Right lobe of liver (tissue), 6 donors: Measurements from ENCODE around the gene FRMD4A. TPM values are rescaled to one million over a fixed set of nuclear protein-coding genes. Genes with fewer than 3 reads are reported as not detected.

ENCODE experiments used
- ATAC-seq, 4 donors: fragments of 200-7000 bp; cut with Tn5 transposase; one replicate each; pipeline ENCODE4 v1.9.1; 2020; ENCODE audit warnings: mild to moderate bottlenecking in 4 of 4, moderate library complexity in 4 of 4
- DNase-seq, 3 donors: peaks; one replicate each; pipeline ENCODE4 v3.0.0-alpha.2; 2020
- H3K27ac ChIP-seq, 3 donors: fragments of 200-600 bp; one replicate each; pipeline ENCODE4 v1.8.0; 2022
- H3K27me3 ChIP-seq, 2 donors: fragments of 200-600 bp; one replicate each; pipeline ENCODE4 v1.8.0; 2022
- H3K36me3 ChIP-seq, 4 donors: fragments of 200-600 bp; sonication (generic) in 1 of 4; one replicate each; pipeline versions ENCODE4 v1.5.1 to v1.8.0; 2017 to 2022; ENCODE audit warnings: control low read depth in 1 of 4
- H3K4me1 ChIP-seq, 4 donors: fragments of 200-600 bp; sonication (generic) in 1 of 4; one replicate each; pipeline versions ENCODE4 v1.5.1 to v1.8.0; 2017 to 2022; ENCODE audit warnings: control low read depth in 1 of 4
- H3K4me3 ChIP-seq, 3 donors: fragments of 200-600 bp; one replicate each; pipeline ENCODE4 v1.8.0; 2022
- H3K9me3 ChIP-seq, 4 donors: fragments of 200-600 bp; sonication (generic) in 1 of 4; one replicate each; pipeline versions ENCODE4 v1.5.1 to v1.8.0; 2017 to 2022; ENCODE audit warnings: control low read depth in 1 of 4
- POLR2A ChIP-seq: fragments of 450-650 bp; IDR thresholded peaks from one replicate; pipeline ENCODE4 v1.6.1; 2017; ENCODE audit warnings: antibody characterized with exemption, mild to moderate bottlenecking
- WGBS: methylation state at CpG from one replicate; pipeline ENCODE4 v1.1.6; 2018; ENCODE audit warnings: low coverage, low lambda C conversion rate; ENCODE audit not compliant: insufficient coverage; ENCODE audit errors: missing lambda C conversion rate; 5-methylcytosine and 5-hydroxymethylcytosine counted together
- intact Hi-C, 2 donors: fragments of 100-400 bp; cut with DNase I; formaldehyde crosslinking; loops; one replicate each; pipeline versions ENCODE4 v1.11.2 to v1.14.1; 2022
- total RNA-seq, 6 experiments: library from RNA; depleted of rRNA in 2 of 6; stranded (reverse); fragments of >200 nt in 2 of 6; fragmentation: NEBNext Ultra II Directional in 3 of 6; extraction: Animal tissue kit (Norgen Biotek cat#: 25700) in 3 of 6; gene quantifications; one replicate each; pipeline versions ENCODE4 v1.1.0 to v1.2.4, GENCODE V29; 2016 to 2023
- TF ChIP-seq, protein P1 (sequence below), 4 donors: fragments of 200-600 bp in 3 of 4; fragments of 450-650 bp in 1 of 4; IDR thresholded peaks; one replicate each; pipeline versions ENCODE4 v1.5.1 to v1.8.0; 2016 to 2022; ENCODE audit warnings: antibody characterized with exemption in 4 of 4, mild to moderate bottlenecking in 2 of 4
- donor health status: DM: no; HTN: yes; CAD: no.
- donor health status: DM: no; HTN: no; CAD: no.
- donor health status: DM: no; HTN: no; CAD: no.
- donor health status: DM: no; HTN: yes; CAD: no.
- donor health status: DM: no; HTN: yes; CAD: no.

The FRMD4A gene
- total RNA-seq, 6 experiments from 2014 or later: 8.4 to 22.8 (median 13.3) TPM

DNA sequence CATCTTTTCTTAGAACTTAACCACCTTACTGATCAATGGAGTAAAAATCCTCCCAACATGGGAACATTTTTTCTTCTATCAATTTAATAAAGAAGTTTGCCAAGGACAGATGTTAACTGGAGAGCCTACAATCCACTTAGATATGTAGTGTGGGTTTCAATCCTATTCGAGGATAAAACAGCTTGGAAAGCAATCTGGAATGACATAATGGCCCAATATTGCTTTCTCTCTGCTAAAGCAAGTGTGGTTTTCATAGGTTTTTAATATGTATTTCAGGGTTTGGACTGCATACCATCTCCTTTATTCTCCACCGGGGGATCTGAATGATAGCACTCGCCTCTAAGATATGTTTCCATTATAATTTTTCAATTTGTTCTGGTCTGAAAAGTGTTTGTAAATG lies 594.2 kb downstream of the FRMD4A start:
- intact Hi-C loops: no loop called here
- H3K4me3 ChIP-seq: no peak overlapping the region
- no peak for ATAC-seq
- H3K27me3 ChIP-seq: no peaks in the 10 kb centered on the region
- no peaks in the 10 kb centered on the region for H3K4me1 ChIP-seq
- DNase-seq: no peak
- no peak overlapping the region for H3K27ac ChIP-seq
- H3K9me3 ChIP-seq: no peaks in the 10 kb centered on the region
- WGBS: 83% methylated on average over 3 of the region's 3 CpGs
- TF ChIP-seq, protein P1, sequence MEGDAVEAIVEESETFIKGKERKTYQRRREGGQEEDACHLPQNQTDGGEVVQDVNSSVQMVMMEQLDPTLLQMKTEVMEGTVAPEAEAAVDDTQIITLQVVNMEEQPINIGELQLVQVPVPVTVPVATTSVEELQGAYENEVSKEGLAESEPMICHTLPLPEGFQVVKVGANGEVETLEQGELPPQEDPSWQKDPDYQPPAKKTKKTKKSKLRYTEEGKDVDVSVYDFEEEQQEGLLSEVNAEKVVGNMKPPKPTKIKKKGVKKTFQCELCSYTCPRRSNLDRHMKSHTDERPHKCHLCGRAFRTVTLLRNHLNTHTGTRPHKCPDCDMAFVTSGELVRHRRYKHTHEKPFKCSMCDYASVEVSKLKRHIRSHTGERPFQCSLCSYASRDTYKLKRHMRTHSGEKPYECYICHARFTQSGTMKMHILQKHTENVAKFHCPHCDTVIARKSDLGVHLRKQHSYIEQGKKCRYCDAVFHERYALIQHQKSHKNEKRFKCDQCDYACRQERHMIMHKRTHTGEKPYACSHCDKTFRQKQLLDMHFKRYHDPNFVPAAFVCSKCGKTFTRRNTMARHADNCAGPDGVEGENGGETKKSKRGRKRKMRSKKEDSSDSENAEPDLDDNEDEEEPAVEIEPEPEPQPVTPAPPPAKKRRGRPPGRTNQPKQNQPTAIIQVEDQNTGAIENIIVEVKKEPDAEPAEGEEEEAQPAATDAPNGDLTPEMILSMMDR (IDR thresholded peaks at IDR 0.05): no peak
- no peak for TF ChIP-seq POLR2A
- H3K36me3 ChIP-seq: peaks cover 0 to 2% (median 0%) of the 10 kb centered on the region in 4 donors

DNA sequence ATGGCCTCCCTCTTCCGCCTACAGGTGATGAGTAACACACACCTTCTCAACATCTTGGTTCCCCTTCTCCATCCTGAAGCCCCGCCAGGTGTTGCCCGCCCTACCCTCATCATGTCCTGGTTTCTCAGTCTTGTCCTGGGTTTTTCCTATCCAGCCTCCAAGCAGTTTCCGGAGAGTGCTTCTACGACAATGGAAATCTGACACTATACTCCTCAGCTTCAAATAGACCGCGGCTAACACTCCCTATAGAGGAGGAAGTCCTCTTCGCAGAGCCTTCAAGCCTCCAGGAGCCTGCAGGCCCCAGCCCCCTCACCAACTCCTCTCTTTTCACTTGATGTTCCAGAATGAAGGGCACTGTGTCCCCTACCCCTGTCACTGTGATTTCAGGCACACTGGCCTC lies 596.6 kb downstream of the FRMD4A start:
- H3K4me3 ChIP-seq: no peak overlapping the region
- no peaks in the 10 kb centered on the region for H3K27me3 ChIP-seq
- H3K36me3 ChIP-seq: peaks cover 0 to 2% (median 0%) of the 10 kb centered on the region in 4 donors
- DNase-seq (no peak), ATAC-seq (no peak)
- H3K9me3 ChIP-seq: no peaks in the 10 kb centered on the region
- TF ChIP-seq POLR2A: no peak
- TF ChIP-seq, protein P1 (IDR thresholded peaks at IDR 0.05): no peak
- no peaks in the 10 kb centered on the region for H3K4me1 ChIP-seq
- no peak overlapping the region for H3K27ac ChIP-seq
- WGBS: 95% methylated on average over 3 of the region's 8 CpGs
- intact Hi-C loops: no loop called here

DNA sequence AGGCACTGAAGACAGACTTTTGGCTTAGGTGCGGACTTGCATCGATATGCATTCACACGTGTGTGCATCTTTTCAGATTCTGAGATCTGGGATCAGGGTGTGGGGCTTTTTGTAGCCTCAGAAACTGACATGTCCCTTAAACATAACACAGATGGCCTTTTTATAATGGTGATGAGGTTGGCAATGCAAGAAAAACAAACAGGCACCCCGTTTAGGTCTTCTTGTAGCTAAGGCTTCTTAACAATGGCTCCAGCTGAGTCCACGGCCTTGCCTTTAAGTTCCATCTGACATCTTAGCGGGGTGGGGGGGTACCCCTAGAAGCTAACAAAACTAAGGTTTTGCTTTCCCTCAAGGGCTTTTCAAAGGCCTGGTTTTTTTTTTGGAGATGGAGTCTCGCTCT lies 597.7 kb downstream of the FRMD4A start:
- H3K36me3 ChIP-seq: peaks cover 0 to 2% (median 0%) of the 10 kb centered on the region in 4 donors
- WGBS: 86% methylated on average over 3 of the region's 7 CpGs
- ATAC-seq: no peak
- TF ChIP-seq, protein P1 (IDR thresholded peaks at IDR 0.05): no peak
- TF ChIP-seq POLR2A: no peak
- intact Hi-C loops: no loop called here
- no peak overlapping the region for H3K4me3 ChIP-seq
- H3K9me3 ChIP-seq: no peaks in the 10 kb centered on the region
- H3K27me3 ChIP-seq: no peaks in the 10 kb centered on the region
- H3K27ac ChIP-seq: no peak overlapping the region
- no peak for DNase-seq
- no peaks in the 10 kb centered on the region for H3K4me1 ChIP-seq

DNA sequence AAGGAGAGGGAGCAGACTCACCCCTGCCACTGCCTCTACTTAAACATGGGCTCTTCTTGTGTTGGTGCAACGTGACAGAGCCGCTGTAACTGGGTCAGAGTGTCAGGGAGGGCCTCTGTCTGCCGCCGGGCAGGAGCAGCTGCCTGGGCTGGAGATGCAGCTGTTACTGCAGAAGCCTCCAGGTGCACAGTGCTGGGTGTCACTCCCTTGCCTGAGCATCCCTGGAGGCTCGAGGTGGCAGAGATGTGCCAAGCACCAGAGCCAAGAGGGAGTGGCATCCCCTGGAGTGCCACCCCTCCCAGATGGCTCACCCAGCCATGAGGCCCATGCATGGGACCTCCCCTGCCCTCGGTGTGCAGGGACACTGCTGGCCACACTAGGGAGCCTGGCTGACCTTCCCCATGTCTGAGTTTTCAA lies 598.3 kb downstream of the FRMD4A start:
- intact Hi-C loops: no loop called here
- DNase-seq: no peak

More for the DNA sequence above, 598.3 kb downstream of the FRMD4A start:
- no peaks in the 10 kb centered on the region for H3K4me1 ChIP-seq
- H3K27me3 ChIP-seq: no peaks in the 10 kb centered on the region
- TF ChIP-seq, protein P1 (IDR thresholded peaks at IDR 0.05): no peak
- no peak for TF ChIP-seq POLR2A
- no CpG with 5 or more reads among the region's 6 CpGs for WGBS
- H3K9me3 ChIP-seq: no peaks in the 10 kb centered on the region
- peak in 1 of 4 donors; percentile 39 for ATAC-seq
- no peak overlapping the region for H3K4me3 ChIP-seq
- no peak overlapping the region for H3K27ac ChIP-seq
- H3K36me3 ChIP-seq: peaks cover 0 to 2% (median 0%) of the 10 kb centered on the region in 4 donors
